ENCODE results near the gene SPINT4. TPM values are rescaled to one million over a fixed set of nuclear protein-coding genes. Genes with fewer than 3 reads are reported as not detected.

The SPINT4 gene
- total and polyA plus RNA-seq, 7 donors: not detected

DNA sequence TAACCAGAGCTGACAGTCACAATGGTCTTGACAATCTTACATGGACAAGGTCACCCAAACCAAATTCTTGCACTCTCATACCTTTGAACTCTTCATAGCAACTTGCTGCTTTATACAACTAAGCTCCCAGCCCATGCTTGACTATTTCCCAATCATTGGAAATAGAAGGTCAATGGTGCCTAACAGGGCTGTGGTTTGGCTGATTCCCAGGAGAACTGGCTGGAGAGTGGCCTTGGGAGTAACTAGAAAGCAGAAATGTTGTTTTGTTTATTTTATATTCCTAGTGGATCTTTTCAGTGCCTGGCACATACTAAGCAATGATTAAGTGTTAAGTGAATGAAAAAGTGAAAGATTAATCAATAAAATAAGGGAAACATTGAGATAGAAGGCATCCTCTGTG lies 3.0 kb downstream of the SPINT4 start:
- no peak for TF ChIP-seq EP300 (IDR thresholded peaks at IDR 0.05)
- TF ChIP-seq POLR2A (IDR thresholded peaks at IDR 0.05): no peak
- TF ChIP-seq POLR2AphosphoS5 (IDR thresholded peaks at IDR 0.05): no peak
- TF ChIP-seq, protein P1, sequence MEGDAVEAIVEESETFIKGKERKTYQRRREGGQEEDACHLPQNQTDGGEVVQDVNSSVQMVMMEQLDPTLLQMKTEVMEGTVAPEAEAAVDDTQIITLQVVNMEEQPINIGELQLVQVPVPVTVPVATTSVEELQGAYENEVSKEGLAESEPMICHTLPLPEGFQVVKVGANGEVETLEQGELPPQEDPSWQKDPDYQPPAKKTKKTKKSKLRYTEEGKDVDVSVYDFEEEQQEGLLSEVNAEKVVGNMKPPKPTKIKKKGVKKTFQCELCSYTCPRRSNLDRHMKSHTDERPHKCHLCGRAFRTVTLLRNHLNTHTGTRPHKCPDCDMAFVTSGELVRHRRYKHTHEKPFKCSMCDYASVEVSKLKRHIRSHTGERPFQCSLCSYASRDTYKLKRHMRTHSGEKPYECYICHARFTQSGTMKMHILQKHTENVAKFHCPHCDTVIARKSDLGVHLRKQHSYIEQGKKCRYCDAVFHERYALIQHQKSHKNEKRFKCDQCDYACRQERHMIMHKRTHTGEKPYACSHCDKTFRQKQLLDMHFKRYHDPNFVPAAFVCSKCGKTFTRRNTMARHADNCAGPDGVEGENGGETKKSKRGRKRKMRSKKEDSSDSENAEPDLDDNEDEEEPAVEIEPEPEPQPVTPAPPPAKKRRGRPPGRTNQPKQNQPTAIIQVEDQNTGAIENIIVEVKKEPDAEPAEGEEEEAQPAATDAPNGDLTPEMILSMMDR (IDR thresholded peaks at IDR 0.05): no peak
- no peaks in the 10 kb centered on the region for H3K4me1 ChIP-seq
- H3K27me3 ChIP-seq: no peaks in the 10 kb centered on the region
- no peak for DNase-seq
- no peaks in the 10 kb centered on the region for H3K36me3 ChIP-seq
- intact Hi-C loops (cut with DNase I): no loop called here
- H3K4me3 ChIP-seq: no peak overlapping the region
- H3K27ac ChIP-seq: no peak overlapping the region
- H3K9me3 ChIP-seq: no peaks in the 10 kb centered on the region

DNA sequence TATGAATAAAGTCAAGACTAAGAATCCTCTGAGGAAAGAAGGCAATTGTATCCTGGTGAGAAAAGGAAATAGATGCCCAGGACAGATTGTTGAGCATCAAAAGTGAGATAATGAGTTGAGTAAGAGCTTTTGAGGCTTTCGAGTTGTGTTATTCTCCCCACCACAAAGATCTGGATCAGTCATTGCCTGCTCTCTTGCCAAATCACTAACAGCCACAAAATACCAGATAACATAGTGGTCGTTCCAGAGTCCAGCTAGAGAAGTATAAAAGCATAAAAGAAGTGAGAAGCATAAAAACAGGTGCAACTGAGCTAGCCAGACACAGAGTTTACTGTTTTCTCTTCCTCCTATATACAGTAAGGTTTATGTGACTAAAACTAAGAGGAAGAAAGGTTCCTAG lies 4.9 kb downstream of the SPINT4 start:
- WGBS, 2 donors: 6 to 40% methylated on average over 2 of the region's 2 CpGs
- H3K27me3 ChIP-seq: no peaks in the 10 kb centered on the region
- H3K9me3 ChIP-seq: peaks cover 0 to 2% (median under 1%) of the 10 kb centered on the region in 4 donors
- intact Hi-C loops (cut with DNase I): no loop called here
- H3K36me3 ChIP-seq: no peaks in the 10 kb centered on the region
- H3K27ac ChIP-seq: no peak overlapping the region
- TF ChIP-seq, protein P1 (IDR thresholded peaks at IDR 0.05): no peak
- DNase-seq: no peak
- no peak overlapping the region for H3K4me3 ChIP-seq
- no peaks in the 10 kb centered on the region for H3K4me1 ChIP-seq

DNA sequence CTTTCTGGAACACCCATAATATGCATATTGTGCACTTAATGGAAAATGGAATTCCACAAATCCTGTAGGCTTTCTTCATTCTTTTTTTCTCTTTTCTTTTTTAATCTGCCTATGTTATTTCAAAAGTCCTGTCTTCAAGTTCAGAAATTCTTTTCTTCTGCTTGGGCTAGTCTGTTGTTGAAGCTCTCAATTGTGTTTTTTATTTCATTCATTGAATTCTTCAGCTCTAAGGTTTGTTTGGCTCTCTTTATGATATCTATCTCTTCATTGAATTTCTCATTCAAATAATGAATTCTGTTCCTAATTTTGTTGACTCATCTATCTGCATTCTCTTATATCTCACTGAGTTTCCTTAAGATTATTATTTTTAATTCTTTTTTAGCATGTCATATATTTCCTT lies 10.1 kb downstream of the SPINT4 start:
- DNase-seq: no peak
- no peak overlapping the region for H3K27ac ChIP-seq
- no peaks in the 10 kb centered on the region for H3K36me3 ChIP-seq
- H3K9me3 ChIP-seq: peaks cover 0 to 8% (median 4%) of the 10 kb centered on the region in 4 donors
- H3K4me3 ChIP-seq: no peak overlapping the region
- no peaks in the 10 kb centered on the region for H3K4me1 ChIP-seq
- no peaks in the 10 kb centered on the region for H3K27me3 ChIP-seq
- TF ChIP-seq EP300 (IDR thresholded peaks at IDR 0.05) (no peak), POLR2AphosphoS5 (IDR thresholded peaks at IDR 0.05) (no peak), POLR2A (IDR thresholded peaks at IDR 0.05) (no peak)
- TF ChIP-seq, protein P1 (IDR thresholded peaks at IDR 0.05): no peak
- intact Hi-C loops (cut with DNase I): no loop called here

DNA sequence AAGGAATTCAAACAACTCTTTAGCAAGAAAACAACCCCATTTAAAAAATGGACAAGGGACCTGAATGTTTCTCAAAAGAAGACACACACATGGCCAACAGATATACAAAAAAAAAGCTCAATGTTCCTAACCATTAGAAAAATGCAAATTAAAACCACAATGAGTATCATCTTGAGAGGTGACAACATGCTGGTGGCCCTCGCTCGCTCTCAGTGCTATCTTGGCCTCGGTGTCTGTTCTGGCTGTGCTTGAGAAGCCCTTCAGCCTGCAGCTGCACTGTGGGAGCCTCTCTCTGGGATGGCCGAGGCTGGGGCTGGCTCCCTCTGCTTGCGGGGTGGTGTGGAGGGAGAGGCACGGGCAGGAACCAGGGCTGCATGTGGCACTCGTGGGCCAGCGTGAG lies 13.4 kb downstream of the SPINT4 start:
- no peaks in the 10 kb centered on the region for H3K36me3 ChIP-seq
- no peaks in the 10 kb centered on the region for H3K4me1 ChIP-seq
- no peaks in the 10 kb centered on the region for H3K27me3 ChIP-seq
- no peak for DNase-seq
- TF ChIP-seq, protein P1 (IDR thresholded peaks at IDR 0.05): no peak
- TF ChIP-seq EP300 (IDR thresholded peaks at IDR 0.05) (no peak), POLR2A (IDR thresholded peaks at IDR 0.05) (no peak), POLR2AphosphoS5 (IDR thresholded peaks at IDR 0.05) (no peak)
- H3K4me3 ChIP-seq: no peak overlapping the region
- WGBS, 2 donors: 80 to 88% methylated on average over 8 of the region's 8 CpGs
- H3K27ac ChIP-seq: no peak overlapping the region
- intact Hi-C loops (cut with DNase I): no loop called here
- H3K9me3 ChIP-seq: peaks cover 0 to 8% (median 4%) of the 10 kb centered on the region in 4 donors

DNA sequence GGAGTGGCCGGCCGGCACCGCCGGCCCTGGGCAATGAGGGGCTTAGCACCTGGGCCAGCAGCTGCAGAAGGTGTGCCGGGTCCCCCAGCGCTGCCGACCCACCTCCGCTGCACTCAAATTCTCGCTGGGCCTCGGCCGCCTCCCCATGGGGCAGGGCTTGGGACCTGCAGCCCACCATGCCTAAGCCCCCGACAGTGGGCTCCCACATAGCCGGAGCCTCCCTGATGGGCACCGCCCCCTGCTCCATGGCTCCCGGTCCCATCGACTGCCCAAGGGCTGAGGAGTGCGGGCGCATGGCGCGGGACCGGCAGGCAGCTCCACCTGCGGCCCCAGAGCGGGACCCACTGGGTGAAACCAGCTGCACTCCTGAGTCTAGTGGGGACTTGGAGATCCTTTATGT lies 13.8 kb downstream of the SPINT4 start:
- 89 to 92% methylated on average over 23 of the region's 23 CpGs for WGBS, 2 donors
- intact Hi-C loops (cut with DNase I): no loop called here

More for the DNA sequence above, 13.8 kb downstream of the SPINT4 start:
- Histone ChIP-seq H3K9me3 (peaks cover 0 to 8% (median 4%) of the 10 kb centered on the region in 4 donors), H3K4me3 (no peak overlapping the region), H3K36me3 (no peaks in the 10 kb centered on the region), H3K4me1 (no peaks in the 10 kb centered on the region), H3K27ac (no peak overlapping the region), H3K27me3 (no peaks in the 10 kb centered on the region)
- TF ChIP-seq POLR2A (IDR thresholded peaks at IDR 0.05) (no peak), POLR2AphosphoS5 (IDR thresholded peaks at IDR 0.05) (no peak), EP300 (IDR thresholded peaks at IDR 0.05) (no peak)
- TF ChIP-seq, protein P1 (IDR thresholded peaks at IDR 0.05): no peak
- DNase-seq: no peak
